Activated CD4-positive, alpha-beta T cell treated with anti-CD3 and anti-CD28 coated beads, Interleukin-2, amount 10 ng/mL, durations not matched to agents 24 days and 14 days (primary cell): ENCODE measurements around the gene CPA5. TPM values are rescaled to one million over a fixed set of nuclear protein-coding genes. Genes with fewer than 3 reads are reported as not detected.

Experiments used
- DNase-seq: peaks from one replicate; pipeline ENCODE4 v3.0.0; 2022
- H3K27ac Mint-ChIP-seq: one replicate; pipeline ENCODE4 v1.8.0; 2022; ENCODE audit warnings: mild to moderate bottlenecking, mixed read lengths
- H3K27me3 Mint-ChIP-seq: one replicate; pipeline ENCODE4 v1.8.0; 2022; ENCODE audit warnings: mixed read lengths
- H3K36me3 Mint-ChIP-seq: one replicate; pipeline ENCODE4 v1.8.0; 2022; ENCODE audit warnings: low read depth, mild to moderate bottlenecking, mixed read lengths
- H3K4me1 Mint-ChIP-seq: one replicate; pipeline ENCODE4 v1.8.0; 2021; ENCODE audit warnings: mixed read lengths
- H3K4me3 Mint-ChIP-seq: one replicate; pipeline ENCODE4 v1.8.0; 2022; ENCODE audit warnings: mild to moderate bottlenecking, moderate library complexity, mixed read lengths
- H3K9me3 Mint-ChIP-seq: one replicate; pipeline ENCODE4 v1.8.0; 2021; ENCODE audit warnings: mixed read lengths
- intact Hi-C: fragments of 100-400 bp; cut with micrococcal nuclease; formaldehyde crosslinking; loops from one replicate; pipeline ENCODE4 v1.15.1; 2023
- total RNA-seq: library from RNA; stranded (reverse); gene quantifications from 2 replicates; pipeline ENCODE4 v1.2.3, GENCODE V29; 2022

CPA5 gene
- total RNA-seq: 0.47 and 0.93 TPM in 2 replicates

- H3K27me3 Mint-ChIP-seq: peaks cover 2% of the 10 kb centered on the region
- no peaks in the 10 kb centered on the region for H3K36me3 Mint-ChIP-seq
- no peak within 1 kb of the TSS for H3K27ac Mint-ChIP-seq
- no peaks in the 10 kb centered on the region for H3K4me1 Mint-ChIP-seq
- no peaks in the 10 kb centered on the region for H3K9me3 Mint-ChIP-seq
- intact Hi-C loops: no loop called here
- no peak for DNase-seq
- H3K4me3 Mint-ChIP-seq: no peak within 1 kb of the TSS
Measured at GRCh38 chr7:130344271-130344866, at the start of gene CPA5. TSS of gene CPA5 (plus strand) at chr7:130344816. CDS start at chr7:130346486, 1,670 bp downstream.

GRCh38 chr7:130296221-130296951, 48.2 kb upstream of the CPA5 start:
- H3K9me3 Mint-ChIP-seq: peaks cover 15% of the 10 kb centered on the region
- no peak overlapping the region for H3K4me3 Mint-ChIP-seq
- no peaks in the 10 kb centered on the region for H3K27me3 Mint-ChIP-seq
- intact Hi-C loops: no loop called here
- no peaks in the 10 kb centered on the region for H3K36me3 Mint-ChIP-seq
- no peak for DNase-seq
- no peaks in the 10 kb centered on the region for H3K4me1 Mint-ChIP-seq
- H3K27ac Mint-ChIP-seq: no peak overlapping the region

- no peak for DNase-seq
- H3K4me1 Mint-ChIP-seq: no peaks in the 10 kb centered on the region
- no peaks in the 10 kb centered on the region for H3K27me3 Mint-ChIP-seq
- no peak overlapping the region for H3K4me3 Mint-ChIP-seq
- H3K27ac Mint-ChIP-seq: no peak overlapping the region
- peaks cover 11% of the 10 kb centered on the region for H3K9me3 Mint-ChIP-seq
- intact Hi-C loops: no loop called here
- H3K36me3 Mint-ChIP-seq: no peaks in the 10 kb centered on the region
Measured at GRCh38 chr7:130297628-130298543, 46.7 kb upstream of the CPA5 start.

- H3K27ac Mint-ChIP-seq: no peak overlapping the region
- H3K9me3 Mint-ChIP-seq: peaks cover 11% of the 10 kb centered on the region
- intact Hi-C loops: no loop called here
- no peak overlapping the region for H3K4me3 Mint-ChIP-seq
- no peaks in the 10 kb centered on the region for H3K36me3 Mint-ChIP-seq
- no peaks in the 10 kb centered on the region for H3K4me1 Mint-ChIP-seq
- no peaks in the 10 kb centered on the region for H3K27me3 Mint-ChIP-seq
- no peak for DNase-seq
Measured at GRCh38 chr7:130298544-130299326, 45.9 kb upstream of the CPA5 start.

- peaks cover 10% of the 10 kb centered on the region for H3K9me3 Mint-ChIP-seq
- no peak overlapping the region for H3K4me3 Mint-ChIP-seq
- no peak overlapping the region for H3K27ac Mint-ChIP-seq
- DNase-seq: no peak
- intact Hi-C loops: no loop called here
- H3K27me3 Mint-ChIP-seq: no peaks in the 10 kb centered on the region
- no peaks in the 10 kb centered on the region for H3K36me3 Mint-ChIP-seq
- H3K4me1 Mint-ChIP-seq: no peaks in the 10 kb centered on the region
Measured at GRCh38 chr7:130299866-130300265, 44.8 kb upstream of the CPA5 start.

- H3K27ac Mint-ChIP-seq: no peak overlapping the region
- no peaks in the 10 kb centered on the region for H3K4me1 Mint-ChIP-seq
- H3K9me3 Mint-ChIP-seq: peaks cover 7% of the 10 kb centered on the region
- no peak overlapping the region for H3K4me3 Mint-ChIP-seq
- H3K27me3 Mint-ChIP-seq: no peaks in the 10 kb centered on the region
- H3K36me3 Mint-ChIP-seq: no peaks in the 10 kb centered on the region
- no peak for DNase-seq
- intact Hi-C loops: no loop called here
Measured at GRCh38 chr7:130301501-130302020, 43.1 kb upstream of the CPA5 start.

- Mint-ChIP-seq H3K36me3 (no peaks in the 10 kb centered on the region), H3K9me3 (peaks cover 7% of the 10 kb centered on the region), H3K4me1 (no peaks in the 10 kb centered on the region), H3K27ac (no peak overlapping the region), H3K27me3 (no peaks in the 10 kb centered on the region), H3K4me3 (no peak overlapping the region)
- intact Hi-C loops: no loop called here
- no peak for DNase-seq
Measured at GRCh38 chr7:130302649-130303048, 42.0 kb upstream of the CPA5 start.

GRCh38 chr7:130303127-130303526, 41.5 kb upstream of the CPA5 start:
- no peak overlapping the region for H3K27ac Mint-ChIP-seq
- H3K4me1 Mint-ChIP-seq: no peaks in the 10 kb centered on the region
- intact Hi-C loops: no loop called here
- no peaks in the 10 kb centered on the region for H3K36me3 Mint-ChIP-seq
- no peak overlapping the region for H3K4me3 Mint-ChIP-seq
- H3K27me3 Mint-ChIP-seq: no peaks in the 10 kb centered on the region
- no peak for DNase-seq
- H3K9me3 Mint-ChIP-seq: peaks cover 7% of the 10 kb centered on the region

GRCh38 chr7:130303551-130303950, 41.1 kb upstream of the CPA5 start:
- Mint-ChIP-seq H3K27me3 (no peaks in the 10 kb centered on the region), H3K9me3 (peaks cover 7% of the 10 kb centered on the region), H3K4me3 (no peak overlapping the region), H3K4me1 (no peaks in the 10 kb centered on the region), H3K36me3 (no peaks in the 10 kb centered on the region), H3K27ac (no peak overlapping the region)
- no peak for DNase-seq
- intact Hi-C loops: no loop called here

- Mint-ChIP-seq H3K9me3 (peaks cover 7% of the 10 kb centered on the region), H3K27me3 (no peaks in the 10 kb centered on the region), H3K4me3 (no peak overlapping the region), H3K27ac (no peak overlapping the region), H3K36me3 (no peaks in the 10 kb centered on the region), H3K4me1 (no peaks in the 10 kb centered on the region)
- intact Hi-C loops: no loop called here
- DNase-seq: no peak
Measured at GRCh38 chr7:130303982-130304381, 40.6 kb upstream of the CPA5 start.

GRCh38 chr7:130304878-130305277, 39.7 kb upstream of the CPA5 start:
- intact Hi-C loops: no loop called here
- Mint-ChIP-seq H3K4me1 (no peaks in the 10 kb centered on the region), H3K36me3 (no peaks in the 10 kb centered on the region), H3K27ac (no peak overlapping the region), H3K9me3 (peaks cover 7% of the 10 kb centered on the region), H3K27me3 (no peaks in the 10 kb centered on the region), H3K4me3 (no peak overlapping the region)
- DNase-seq: no peak

- Mint-ChIP-seq H3K9me3 (peaks cover 7% of the 10 kb centered on the region), H3K27me3 (no peaks in the 10 kb centered on the region), H3K4me3 (no peak overlapping the region), H3K27ac (no peak overlapping the region), H3K36me3 (no peaks in the 10 kb centered on the region), H3K4me1 (no peaks in the 10 kb centered on the region)
- no peak for DNase-seq
- intact Hi-C loops: no loop called here
Measured at GRCh38 chr7:130305433-130306042, 39.1 kb upstream of the CPA5 start.

- intact Hi-C loops: no loop called here
- H3K9me3 Mint-ChIP-seq: no peaks in the 10 kb centered on the region
- DNase-seq: no peak
- no peak overlapping the region for H3K27ac Mint-ChIP-seq
- H3K4me3 Mint-ChIP-seq: no peak overlapping the region
- H3K4me1 Mint-ChIP-seq: no peaks in the 10 kb centered on the region
- no peaks in the 10 kb centered on the region for H3K27me3 Mint-ChIP-seq
- no peaks in the 10 kb centered on the region for H3K36me3 Mint-ChIP-seq
Measured at GRCh38 chr7:130309986-130310385, 34.6 kb upstream of the CPA5 start.
